GM10847 (cell line): ENCODE results near the gene DOCK2.

Source experiments
- POLR2A ChIP-seq: IDR thresholded peaks from 2 replicates; pipeline ENCODE4 v1.6.1; 2011; ENCODE audit not compliant: insufficient read length; ENCODE audit errors: extremely low read depth

Gene DOCK2

DNA sequence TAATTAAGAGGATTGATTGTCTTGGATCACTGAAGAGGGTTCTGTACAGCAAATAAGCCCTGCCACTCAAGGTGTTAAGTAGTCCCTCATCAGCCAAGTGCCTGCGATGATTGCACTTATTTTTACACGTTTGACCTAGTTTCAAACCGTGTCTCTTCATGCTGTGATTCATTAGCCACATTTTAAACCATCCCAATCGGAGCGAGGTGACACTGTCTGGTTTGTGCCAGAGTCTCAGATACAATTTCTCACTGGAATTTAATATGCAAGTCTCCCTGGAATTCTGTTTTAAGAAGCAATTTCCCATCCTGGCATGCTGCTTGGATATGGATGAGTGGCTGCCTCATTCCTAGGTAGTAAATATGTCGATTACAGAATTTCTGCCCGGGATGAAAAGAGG is 341.6 kb downstream of the DOCK2 start:
- no peak for TF ChIP-seq POLR2A

DNA sequence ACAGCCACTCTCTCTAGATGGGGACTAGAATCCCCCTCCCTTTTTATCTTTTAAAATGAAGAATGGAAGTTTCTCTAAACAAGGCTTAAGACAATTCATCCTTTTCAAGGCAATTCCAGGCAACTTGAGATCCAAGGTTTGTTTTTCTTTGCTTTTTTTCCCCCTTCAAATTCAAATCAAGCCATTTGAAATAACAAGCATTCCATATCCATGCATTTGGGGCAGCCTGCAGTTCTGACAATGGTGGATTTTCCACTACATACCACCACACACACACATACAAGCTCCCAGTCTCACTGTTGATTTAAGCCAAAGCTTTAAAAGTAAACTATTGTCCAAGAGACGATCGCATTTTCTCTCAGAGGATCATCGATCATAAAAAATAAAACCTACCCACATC is 342.8 kb downstream of the DOCK2 start:
- no peak for TF ChIP-seq POLR2A

DNA sequence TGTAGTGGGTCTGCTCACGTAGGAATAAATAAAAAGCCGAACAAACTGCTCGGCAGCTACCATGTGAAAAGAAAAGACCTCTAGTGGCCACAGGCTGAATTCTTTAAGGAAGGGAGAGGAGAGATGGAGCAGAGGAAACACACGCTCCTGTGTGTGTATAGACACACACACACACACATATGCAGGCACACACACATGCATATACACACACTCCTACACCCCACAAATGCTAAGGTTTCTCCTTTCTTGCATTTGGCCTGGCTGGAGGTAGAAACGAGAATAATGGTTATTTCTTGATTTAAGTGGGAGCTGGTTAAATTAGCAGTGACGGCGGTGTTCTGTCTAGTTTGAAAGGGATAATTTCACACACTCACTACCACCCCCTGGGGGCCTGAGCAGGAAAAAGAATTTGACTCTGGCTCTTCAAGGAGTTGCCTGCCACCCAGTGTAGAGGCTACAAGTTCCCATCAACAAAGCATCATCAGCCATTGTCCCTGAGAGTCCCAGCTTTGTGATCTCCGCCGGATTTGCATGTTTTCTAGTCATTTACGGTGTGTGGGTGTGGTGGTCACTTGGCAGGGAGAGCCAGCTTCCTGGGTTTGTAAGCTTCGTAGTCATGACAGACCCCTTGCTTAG is 343.5 kb downstream of the DOCK2 start, which contains the start of gene INSYN2B:
Gene INSYN2B, minus strand, starts transcription at position 78 of the 636 bp plus-strand sequence. CDS start 96,597 bp downstream, outside the sequence.
- TF ChIP-seq POLR2A, result no peak

DNA sequence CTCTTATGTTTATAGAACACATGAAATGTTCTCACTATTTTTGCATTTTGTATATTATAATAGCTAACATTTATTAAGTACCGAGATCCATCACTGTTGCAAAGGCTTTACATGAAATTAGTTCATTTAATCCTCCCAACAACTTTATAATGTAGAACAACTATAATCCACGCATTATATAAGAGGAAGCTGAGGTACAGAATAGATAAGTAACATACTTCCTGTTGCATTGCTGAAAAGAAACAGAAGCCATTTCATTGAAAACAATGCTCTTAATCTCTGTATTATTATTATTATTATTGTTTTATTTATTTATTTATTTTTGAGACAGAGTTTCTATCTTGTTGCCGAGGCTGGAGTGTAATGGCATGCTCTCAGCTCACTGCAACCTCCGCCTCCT is 351.1 kb downstream of the DOCK2 start:
- TF ChIP-seq POLR2A, result no peak

DNA sequence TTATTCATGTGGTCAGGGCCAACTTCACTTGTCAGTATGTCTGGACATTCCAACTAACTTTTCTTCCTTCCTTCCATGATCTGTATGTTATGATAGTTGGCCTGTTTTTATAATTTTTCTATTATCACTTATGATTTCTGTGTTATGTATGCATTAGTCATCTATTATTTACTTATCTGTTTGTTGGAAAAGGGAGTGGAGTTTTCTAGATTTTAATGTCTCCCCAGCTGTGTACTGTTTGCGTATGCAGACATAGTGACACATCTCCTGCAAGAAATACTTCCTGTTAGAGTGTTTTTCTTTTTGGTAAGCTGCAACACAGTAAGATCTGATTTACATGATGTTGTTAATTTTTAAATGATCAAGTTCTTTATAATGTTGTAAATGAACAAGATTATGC is 351.9 kb downstream of the DOCK2 start:
- no peak for TF ChIP-seq POLR2A

DNA sequence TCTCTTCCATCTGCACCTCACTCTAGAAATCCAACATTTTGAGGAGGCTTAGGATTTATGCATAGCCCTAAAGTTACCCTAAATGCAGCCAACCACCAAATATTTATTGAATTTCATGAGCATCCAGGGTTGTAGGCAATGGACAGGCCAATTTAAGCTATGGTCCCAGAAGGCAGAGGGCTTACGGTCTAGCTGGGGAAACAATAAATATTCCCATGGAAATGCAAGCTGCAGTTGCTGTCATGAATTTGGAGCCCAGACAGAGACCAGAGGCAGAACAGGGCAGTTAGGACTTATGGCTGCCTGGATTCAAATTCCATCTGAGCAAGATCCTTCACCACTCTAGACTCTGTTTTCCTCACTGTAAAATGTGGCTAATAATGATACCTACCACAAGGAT is 352.3 kb downstream of the DOCK2 start:
- no peak for TF ChIP-seq POLR2A

DNA sequence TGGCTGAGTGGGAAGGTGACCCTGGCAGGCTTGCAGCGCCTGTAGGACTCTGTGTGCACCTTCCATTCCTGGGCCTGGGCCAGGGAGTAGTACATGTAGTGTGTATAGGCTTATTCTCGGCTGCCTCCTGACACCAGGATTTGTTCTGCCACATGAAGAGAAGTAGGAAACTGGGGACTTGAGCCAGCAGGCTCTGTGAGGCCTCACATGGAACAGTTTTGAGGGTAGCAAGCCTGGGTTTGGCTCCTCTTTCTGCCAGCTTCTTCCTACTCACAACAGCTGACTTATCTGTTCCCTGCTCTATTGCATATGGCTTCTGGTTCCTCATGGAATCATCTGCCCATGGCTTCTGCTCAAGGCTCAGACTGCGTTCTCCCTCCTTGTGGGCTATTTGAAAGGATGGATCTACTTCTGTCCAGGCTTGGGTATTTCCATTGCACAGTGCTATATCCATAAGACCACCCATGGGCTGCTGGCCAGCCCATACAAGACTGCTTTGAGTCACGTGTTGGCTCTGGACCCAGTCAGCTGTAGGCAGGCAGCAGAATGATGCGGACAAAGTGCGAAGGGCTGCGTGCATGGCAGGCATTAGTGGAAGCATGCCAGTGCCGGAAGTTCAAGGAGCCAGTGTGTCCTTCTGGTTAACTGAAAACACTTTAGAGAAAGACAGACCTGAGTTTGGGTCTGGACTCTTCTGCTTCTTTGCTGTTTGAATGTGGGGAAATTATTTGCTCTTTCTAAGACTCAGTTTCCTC is 354.2 kb downstream of the DOCK2 start:
- no peak for TF ChIP-seq POLR2A

DNA sequence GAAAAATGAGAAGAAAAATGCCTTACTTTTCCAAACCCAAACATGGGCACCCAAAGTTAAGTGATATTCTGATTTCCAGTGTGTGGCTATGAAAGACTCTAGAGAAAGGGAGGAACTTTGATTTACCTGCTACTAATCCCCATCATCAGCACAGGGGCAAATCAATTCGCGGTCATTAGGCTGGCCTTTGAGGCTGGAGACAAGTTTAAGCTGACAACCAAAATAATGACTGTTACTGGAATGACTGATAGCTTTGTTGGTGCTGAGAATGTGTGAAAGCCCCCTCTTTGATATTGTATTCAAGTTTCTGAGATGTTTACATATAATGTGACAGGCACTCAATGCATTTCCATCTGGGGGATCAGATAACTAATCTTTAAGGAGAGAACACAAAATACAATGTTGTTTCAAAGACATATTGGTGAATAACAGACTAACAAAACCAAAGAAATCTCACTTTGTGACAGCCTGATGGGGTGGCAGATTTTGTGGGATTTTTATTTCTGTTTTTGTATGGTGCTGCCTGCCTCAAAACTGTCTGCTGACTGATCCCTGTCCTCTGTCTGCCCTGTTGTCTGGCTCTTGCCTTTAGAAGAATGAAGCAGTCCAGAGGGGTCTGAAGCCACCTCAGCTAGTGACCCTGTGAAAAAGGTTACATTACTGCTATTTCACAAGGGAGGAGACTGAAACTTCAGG is 355.9 kb downstream of the DOCK2 start:
- no peak for TF ChIP-seq POLR2A

DNA sequence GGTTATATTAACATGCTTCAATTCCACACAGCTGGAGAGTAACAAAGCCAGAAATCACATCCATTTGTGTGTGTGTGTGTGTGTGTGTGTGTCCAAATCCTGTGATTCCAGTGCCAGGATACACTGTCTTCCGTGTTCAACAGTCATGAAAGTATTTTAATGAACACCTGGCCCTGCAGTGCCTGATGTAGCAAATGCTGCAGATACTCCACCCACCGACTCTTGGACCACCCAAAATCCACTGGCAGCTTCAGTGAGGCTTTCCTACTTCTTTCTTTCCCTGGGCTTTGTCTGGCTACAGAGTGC is 356.4 kb downstream of the DOCK2 start:
- TF ChIP-seq POLR2A, result no peak

DNA sequence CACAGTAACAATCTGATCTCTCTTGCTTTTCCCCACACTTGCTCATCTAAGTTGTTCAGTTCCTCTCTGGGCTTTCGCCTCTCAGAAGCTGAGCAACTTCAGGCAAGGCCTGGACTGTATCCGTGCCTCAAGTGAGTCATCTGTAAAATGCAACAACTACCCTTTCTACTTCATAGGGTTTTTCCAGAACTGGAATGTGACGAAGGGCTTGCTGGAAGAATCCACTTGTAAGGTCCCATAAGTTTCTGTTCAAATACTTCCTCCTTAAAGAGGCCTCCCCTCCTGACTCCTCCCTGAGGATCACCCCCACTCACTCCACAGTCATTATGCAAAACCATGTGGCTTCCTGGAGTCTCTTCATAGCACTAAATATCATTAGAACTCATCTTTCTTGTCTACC is 360.7 kb downstream of the DOCK2 start:
- TF ChIP-seq POLR2A, result no peak

DNA sequence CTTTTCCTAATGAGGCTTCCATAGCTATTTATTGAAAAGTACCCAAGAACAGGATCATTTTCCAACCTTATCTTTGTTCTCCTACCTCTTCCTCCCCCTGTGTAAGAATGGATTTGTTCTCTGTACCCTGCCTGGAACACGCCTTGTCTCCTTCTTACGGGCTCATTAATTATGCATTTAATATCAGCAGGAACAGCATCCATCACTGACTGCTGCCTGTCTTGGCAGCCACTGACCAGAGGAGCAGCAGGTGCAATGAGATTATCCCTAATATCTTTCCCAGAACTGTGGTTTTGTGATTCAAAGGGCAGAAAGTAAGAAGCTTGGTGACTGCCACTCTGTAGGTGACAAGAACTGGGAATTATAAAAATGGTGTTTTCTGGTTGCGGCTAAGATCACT is 362.5 kb downstream of the DOCK2 start:
- TF ChIP-seq POLR2A, result no peak

DNA sequence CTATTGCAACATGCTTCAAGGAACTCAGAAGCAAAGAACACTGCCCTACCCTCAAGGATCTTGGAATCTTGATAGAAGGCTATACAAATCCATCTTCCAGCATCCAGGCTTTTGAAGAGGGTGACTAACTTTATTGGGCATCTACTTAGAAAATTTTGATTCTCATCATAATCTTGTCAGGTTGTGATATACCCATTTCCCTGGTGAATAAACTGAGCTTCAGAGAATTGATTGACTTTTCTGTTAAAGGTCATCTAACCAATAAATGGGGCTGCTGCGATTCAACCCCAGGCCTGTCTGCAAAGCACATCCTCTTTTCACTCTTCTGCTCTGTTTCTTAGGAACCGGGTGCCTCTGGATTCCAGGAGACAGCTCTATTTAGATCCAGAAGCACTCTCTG is 363.1 kb downstream of the DOCK2 start:
- TF ChIP-seq POLR2A, result no peak

DNA sequence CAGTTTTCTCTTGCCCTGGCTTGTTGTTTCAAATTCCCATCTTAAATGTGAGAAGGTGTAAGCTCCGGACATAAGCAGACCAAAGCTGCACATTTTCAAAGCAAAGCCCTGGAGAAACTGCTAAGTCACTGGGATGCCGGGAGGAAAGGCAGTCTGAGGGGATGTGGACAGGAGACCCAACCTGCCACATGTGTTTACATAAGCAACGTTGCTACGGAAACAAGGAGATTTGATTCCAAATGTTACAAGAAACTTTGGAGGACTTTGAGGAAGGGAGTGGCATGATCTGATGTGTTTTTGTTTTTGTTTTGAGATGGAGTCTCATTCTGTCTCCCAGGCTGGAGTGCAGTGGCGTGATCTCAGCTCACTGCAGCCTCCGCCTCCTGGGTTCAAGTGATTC is 368.9 kb downstream of the DOCK2 start:
- no peak for TF ChIP-seq POLR2A

DNA sequence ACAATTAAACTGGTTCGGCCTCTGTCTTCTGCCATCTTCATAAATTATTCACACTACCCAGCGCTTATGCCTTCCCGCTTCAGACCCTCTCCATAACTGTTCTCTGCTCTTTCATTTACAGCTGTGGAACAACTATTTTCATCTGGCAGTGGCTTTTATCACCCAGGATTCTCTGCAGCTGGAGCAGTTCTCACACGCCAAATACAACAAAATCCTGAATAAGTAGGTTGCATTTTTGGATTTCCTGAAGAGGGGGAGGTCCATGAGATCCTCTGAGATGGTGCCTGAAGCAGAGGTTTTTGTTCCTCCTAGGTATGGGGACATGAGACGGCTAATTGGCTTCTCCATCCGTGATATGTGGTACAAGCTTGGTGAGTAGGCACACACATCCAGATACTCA is 371.3 kb downstream of the DOCK2 start:
- TF ChIP-seq POLR2A, result no peak

DNA sequence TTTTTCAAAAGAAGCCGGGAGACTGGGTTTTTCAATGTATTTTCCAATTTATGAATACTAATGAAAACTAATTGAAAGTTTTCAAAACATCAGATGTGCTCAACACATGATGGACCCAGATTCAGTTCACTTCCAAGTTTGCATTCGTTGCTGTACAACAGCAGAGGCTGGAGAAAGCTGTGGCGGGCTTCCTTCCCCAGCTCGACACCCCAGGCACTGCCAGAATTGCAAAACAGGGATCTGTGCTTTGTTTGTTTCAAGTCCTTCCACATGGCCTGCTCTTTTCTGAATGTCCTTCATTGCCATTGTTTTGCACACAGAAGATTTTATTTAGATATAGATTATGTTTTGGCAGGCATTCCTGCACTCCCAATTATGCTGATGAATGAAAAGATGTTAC is 373.5 kb downstream of the DOCK2 start:
- no peak for TF ChIP-seq POLR2A

DNA sequence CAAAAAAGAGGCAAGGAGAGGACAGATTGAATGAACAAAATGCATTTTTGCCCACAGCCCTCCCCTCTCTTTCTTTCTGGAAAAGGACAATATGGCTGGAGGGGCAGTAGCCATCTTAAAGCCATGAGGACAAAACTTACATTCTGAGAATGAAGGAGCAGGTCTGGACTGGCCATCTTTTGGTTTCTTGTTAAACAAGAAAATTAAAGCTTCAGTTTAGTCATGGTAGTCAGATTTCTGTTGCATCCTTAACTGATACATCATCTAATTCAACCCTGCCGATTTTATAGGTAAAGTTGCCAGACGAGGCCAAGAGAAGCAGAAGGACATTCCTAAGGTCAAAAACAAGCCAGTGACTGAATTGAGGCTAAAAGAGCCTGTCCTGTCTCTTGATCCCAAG is 374.7 kb downstream of the DOCK2 start:
- no peak for TF ChIP-seq POLR2A
